HAP-1 (cell line): ENCODE data around the gene ALKBH4.
A peak's percentile ranks its signal among the peaks of the same experiment; 100 is the strongest.
"Not testable (repeated sequence)": the region's sequence is repeated elsewhere in the genome, so short reads cannot be mapped to it uniquely, and the experiment has no call there.

Experiments
- DNase-seq, 2 experiments: peaks; one replicate each; pipeline ENCODE4 v3.0.0-alpha.2; 2016 to 2020; ENCODE audit warnings: low spot score in 2 of 2
- H3K27me3 ChIP-seq: fragments of 250-450 bp; sonication (Bioruptor Pico); 2 replicates; pipeline ENCODE4 v1.5.1; 2020; ENCODE audit warnings: low read depth, mild to moderate bottlenecking, moderate library complexity
- H3K36me3 ChIP-seq: fragments of 250-450 bp; sonication (Bioruptor Pico); replicated peaks from 2 replicates; pipeline ENCODE4 v1.5.1; 2020; ENCODE audit warnings: mild to moderate bottlenecking
- H3K4me1 ChIP-seq: fragments of 250-450 bp; sonication (Bioruptor Pico); 2 replicates; pipeline ENCODE4 v1.5.1; 2020; ENCODE audit warnings: mild to moderate bottlenecking
- H3K4me3 ChIP-seq: fragments of 250-450 bp; sonication (Bioruptor Pico); 2 replicates; pipeline ENCODE4 v1.5.1; 2020; ENCODE audit warnings: mild to moderate bottlenecking, moderate library complexity
- H3K9me3 ChIP-seq: fragments of 250-450 bp; sonication (Bioruptor Pico); 2 replicates; pipeline ENCODE4 v1.5.1; 2020; ENCODE audit warnings: mild to moderate bottlenecking, moderate library complexity
- in situ Hi-C: fragments of 300-500 bp; cut with MboI; formaldehyde crosslinking; loops from 3 replicates; pipeline ENCODE4 v1.14.3; 2020; ENCODE audit warnings: low sequenced_read_pairs, inconsistent platforms, mixed read lengths

Gene ALKBH4

GRCh38 chr7:102493220-102493935, 28.7 kb upstream of the ALKBH4 start:
- H3K9me3 ChIP-seq, H3K4me3 ChIP-seq, H3K27me3 ChIP-seq, H3K36me3 ChIP-seq, DNase-seq, H3K4me1 ChIP-seq, in situ Hi-C loops: not testable (repeated sequence)

GRCh38 chr7:102490529-102491075, 25.9 kb upstream of the ALKBH4 start:
- H3K27me3 ChIP-seq, H3K36me3 ChIP-seq, H3K9me3 ChIP-seq, H3K4me3 ChIP-seq, in situ Hi-C loops, H3K4me1 ChIP-seq: not testable (repeated sequence)
- peak in 1 of 2 experiments; percentile 92 for DNase-seq

GRCh38 chr7:102484317-102484716, 19.7 kb upstream of the ALKBH4 start:
- H3K36me3 ChIP-seq, H3K4me3 ChIP-seq, H3K9me3 ChIP-seq, in situ Hi-C loops, H3K4me1 ChIP-seq, H3K27me3 ChIP-seq, DNase-seq: not testable (repeated sequence)

GRCh38 chr7:102481962-102482361, 17.3 kb upstream of the ALKBH4 start:
- in situ Hi-C loops, H3K4me1 ChIP-seq, DNase-seq, H3K36me3 ChIP-seq, H3K9me3 ChIP-seq, H3K27me3 ChIP-seq, H3K4me3 ChIP-seq: not testable (repeated sequence)

- H3K27me3 ChIP-seq, H3K4me1 ChIP-seq, H3K9me3 ChIP-seq, in situ Hi-C loops, H3K36me3 ChIP-seq, H3K4me3 ChIP-seq: not testable (repeated sequence)
- peak in 1 of 2 experiments; percentile 78 for DNase-seq
Measured at GRCh38 chr7:102479982-102480637, 15.4 kb upstream of the ALKBH4 start.

- H3K36me3 ChIP-seq, H3K4me3 ChIP-seq, H3K9me3 ChIP-seq, H3K4me1 ChIP-seq, H3K27me3 ChIP-seq, DNase-seq, in situ Hi-C loops: not testable (repeated sequence)
Measured at GRCh38 chr7:102479209-102479584, 14.5 kb upstream of the ALKBH4 start.

GRCh38 chr7:102478314-102479208, 13.9 kb upstream of the ALKBH4 start, which contains the start of gene POLR2J:
TSS of gene POLR2J (minus strand) at chr7:102478922. CDS start at chr7:102478860, 62 bp downstream.
- peak within 1 kb of the TSS; percentile 35 for H3K4me3 ChIP-seq
- H3K9me3 ChIP-seq, H3K4me1 ChIP-seq, H3K36me3 ChIP-seq, H3K27me3 ChIP-seq, in situ Hi-C loops: not testable (repeated sequence)
- peak; percentile 30 to 92 for DNase-seq

- peaks cover 15% of the 10 kb centered on the region for H3K36me3 ChIP-seq
- H3K4me3 ChIP-seq, H3K4me1 ChIP-seq, DNase-seq, in situ Hi-C loops, H3K9me3 ChIP-seq, H3K27me3 ChIP-seq: not testable (repeated sequence)
Measured at GRCh38 chr7:102474736-102475435, 10.2 kb upstream of the ALKBH4 start.

GRCh38 chr7:102474116-102474515, 9.5 kb upstream of the ALKBH4 start:
- in situ Hi-C loops, H3K9me3 ChIP-seq, H3K4me1 ChIP-seq, H3K4me3 ChIP-seq, H3K27me3 ChIP-seq: not testable (repeated sequence)
- peaks cover 17% of the 10 kb centered on the region for H3K36me3 ChIP-seq
- DNase-seq, result peak in 1 of 2 experiments; percentile 4

GRCh38 chr7:102473271-102473991, 8.8 kb upstream of the ALKBH4 start:
- peaks cover 17% of the 10 kb centered on the region for H3K36me3 ChIP-seq
- H3K27me3 ChIP-seq, result no peaks in the 10 kb centered on the region
- no peak overlapping the region for H3K4me3 ChIP-seq
- in situ Hi-C loops, result no loop called here
- no peaks in the 10 kb centered on the region for H3K9me3 ChIP-seq
- no peaks in the 10 kb centered on the region for H3K4me1 ChIP-seq
- peak in 1 of 2 experiments; percentile 5 for DNase-seq

GRCh38 chr7:102472126-102473041, 7.7 kb upstream of the ALKBH4 start:
- in situ Hi-C loops, result no loop called here
- no peaks in the 10 kb centered on the region for H3K9me3 ChIP-seq
- no peaks in the 10 kb centered on the region for H3K27me3 ChIP-seq
- no peaks in the 10 kb centered on the region for H3K4me1 ChIP-seq
- H3K4me3 ChIP-seq, result no peak overlapping the region
- H3K36me3 ChIP-seq, result peaks cover 17% of the 10 kb centered on the region
- peak in 1 of 2 experiments; percentile 10 for DNase-seq

GRCh38 chr7:102471791-102472125, 7.1 kb upstream of the ALKBH4 start:
- H3K9me3 ChIP-seq, result no peaks in the 10 kb centered on the region
- DNase-seq, result peak in 1 of 2 experiments; percentile 6
- H3K4me3 ChIP-seq, result no peak overlapping the region
- no peaks in the 10 kb centered on the region for H3K4me1 ChIP-seq
- in situ Hi-C loops, result no loop called here
- peaks cover 17% of the 10 kb centered on the region for H3K36me3 ChIP-seq
- no peaks in the 10 kb centered on the region for H3K27me3 ChIP-seq
